ENCODE measurements around the gene CCL7.
"Not testable (repeated sequence)": the region's sequence is repeated elsewhere in the genome, so short reads cannot be mapped to it uniquely, and the experiment has no call there.

The CCL7 gene

DNA sequence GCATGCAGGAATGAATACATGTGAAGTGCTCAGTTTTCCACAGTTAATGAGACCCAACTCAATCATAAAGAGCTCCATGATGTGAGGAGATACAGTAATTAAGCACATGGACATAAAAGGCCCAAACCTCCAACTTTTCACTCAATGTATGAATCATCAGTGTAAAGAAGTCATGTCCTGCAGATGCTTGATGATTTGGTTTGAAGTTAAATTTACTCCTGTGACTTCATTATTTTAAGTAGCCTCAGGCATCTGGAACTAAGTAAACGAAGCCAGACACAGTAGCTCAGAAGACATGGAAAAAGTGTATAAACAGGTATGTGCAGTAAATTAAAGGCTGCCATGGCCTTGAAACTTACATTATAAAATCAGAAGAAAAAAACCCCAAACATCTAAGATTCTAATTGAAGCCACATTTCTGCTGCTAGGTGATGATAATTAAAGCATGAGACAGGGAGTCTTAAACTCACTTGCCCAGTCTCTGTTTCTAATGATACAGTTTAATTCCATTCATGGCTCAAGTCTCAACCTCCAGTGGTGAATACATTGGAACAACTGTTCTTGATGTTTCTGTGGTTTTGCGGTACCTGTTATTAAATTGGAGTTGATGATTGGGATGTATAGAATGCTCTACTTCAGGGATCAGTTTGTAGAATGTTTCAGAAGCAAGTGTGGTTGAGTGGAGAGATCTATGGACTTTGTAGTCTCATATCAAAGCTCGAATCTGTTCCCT, 43.8 kb upstream of the CCL7 start:
- H3K27me3 ChIP-seq (replicated peaks), result no peaks in the 10 kb centered on the region
- no peak overlapping the region for H3K4me3 ChIP-seq (ENCODE audit: low read depth, low read length)
- H3K36me3 ChIP-seq (replicated peaks), result no peaks in the 10 kb centered on the region
- TF ChIP-seq, protein P1, sequence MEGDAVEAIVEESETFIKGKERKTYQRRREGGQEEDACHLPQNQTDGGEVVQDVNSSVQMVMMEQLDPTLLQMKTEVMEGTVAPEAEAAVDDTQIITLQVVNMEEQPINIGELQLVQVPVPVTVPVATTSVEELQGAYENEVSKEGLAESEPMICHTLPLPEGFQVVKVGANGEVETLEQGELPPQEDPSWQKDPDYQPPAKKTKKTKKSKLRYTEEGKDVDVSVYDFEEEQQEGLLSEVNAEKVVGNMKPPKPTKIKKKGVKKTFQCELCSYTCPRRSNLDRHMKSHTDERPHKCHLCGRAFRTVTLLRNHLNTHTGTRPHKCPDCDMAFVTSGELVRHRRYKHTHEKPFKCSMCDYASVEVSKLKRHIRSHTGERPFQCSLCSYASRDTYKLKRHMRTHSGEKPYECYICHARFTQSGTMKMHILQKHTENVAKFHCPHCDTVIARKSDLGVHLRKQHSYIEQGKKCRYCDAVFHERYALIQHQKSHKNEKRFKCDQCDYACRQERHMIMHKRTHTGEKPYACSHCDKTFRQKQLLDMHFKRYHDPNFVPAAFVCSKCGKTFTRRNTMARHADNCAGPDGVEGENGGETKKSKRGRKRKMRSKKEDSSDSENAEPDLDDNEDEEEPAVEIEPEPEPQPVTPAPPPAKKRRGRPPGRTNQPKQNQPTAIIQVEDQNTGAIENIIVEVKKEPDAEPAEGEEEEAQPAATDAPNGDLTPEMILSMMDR (IDR thresholded peaks at IDR 0.05; ENCODE audit: low read depth, low read length, missing control alignments), result no peak
- in situ Hi-C loops (cut with HindIII; ENCODE audit: low pct_ligation_motif_present, low sequenced_read_pairs), result no loop called here
- no peak overlapping the region for H3K27ac ChIP-seq
- no peak for DNase-seq

DNA sequence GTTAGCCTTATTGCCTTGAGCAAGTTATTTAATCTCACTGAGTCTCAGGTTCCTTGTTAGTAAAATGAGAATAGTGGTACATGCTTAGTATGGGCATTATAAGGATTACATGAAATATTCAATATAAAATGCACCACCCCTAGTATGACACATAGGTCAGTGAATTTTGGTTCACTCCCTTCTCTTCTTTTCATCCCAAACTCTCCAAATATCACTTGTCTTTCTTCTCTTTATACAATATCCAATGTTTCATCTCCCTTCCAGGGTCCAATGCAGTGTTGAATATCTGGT, 43.3 kb upstream of the CCL7 start:
- in situ Hi-C loops (cut with HindIII; ENCODE audit: low pct_ligation_motif_present, low sequenced_read_pairs), result no loop called here
- Histone ChIP-seq H3K27me3 (replicated peaks) (no peaks in the 10 kb centered on the region), H3K4me3 (ENCODE audit: low read depth, low read length) (no peak overlapping the region), H3K27ac (no peak overlapping the region), H3K36me3 (replicated peaks) (no peaks in the 10 kb centered on the region)
- TF ChIP-seq, protein P1 (IDR thresholded peaks at IDR 0.05; ENCODE audit: low read depth, low read length, missing control alignments), result no peak
- DNase-seq, result no peak

DNA sequence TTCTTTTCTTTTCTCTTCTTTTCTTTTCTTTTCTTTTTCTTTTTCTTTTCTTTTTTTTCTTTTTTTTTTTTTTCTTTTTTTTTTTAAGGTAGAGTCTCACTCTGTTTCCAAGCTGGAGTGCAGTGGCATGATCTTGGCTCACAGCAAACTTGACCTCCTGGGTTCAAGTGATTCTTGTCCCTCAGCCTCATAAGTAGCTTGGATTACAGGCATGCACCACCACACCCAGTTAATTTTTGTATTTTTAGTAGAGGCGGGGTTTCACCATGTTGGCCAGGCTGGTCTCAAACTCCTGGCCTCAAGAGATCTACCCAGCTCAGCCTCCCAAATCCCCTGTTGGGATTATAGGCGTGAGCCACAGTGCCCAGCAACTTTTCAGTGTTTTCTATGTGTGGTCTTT, 42.7 kb upstream of the CCL7 start:
- H3K4me3 ChIP-seq (ENCODE audit: low read depth, low read length); in situ Hi-C loops (cut with HindIII; ENCODE audit: low pct_ligation_motif_present, low sequenced_read_pairs); DNase-seq; H3K27me3 ChIP-seq (replicated peaks); H3K36me3 ChIP-seq (replicated peaks); H3K27ac ChIP-seq: not testable (repeated sequence)

DNA sequence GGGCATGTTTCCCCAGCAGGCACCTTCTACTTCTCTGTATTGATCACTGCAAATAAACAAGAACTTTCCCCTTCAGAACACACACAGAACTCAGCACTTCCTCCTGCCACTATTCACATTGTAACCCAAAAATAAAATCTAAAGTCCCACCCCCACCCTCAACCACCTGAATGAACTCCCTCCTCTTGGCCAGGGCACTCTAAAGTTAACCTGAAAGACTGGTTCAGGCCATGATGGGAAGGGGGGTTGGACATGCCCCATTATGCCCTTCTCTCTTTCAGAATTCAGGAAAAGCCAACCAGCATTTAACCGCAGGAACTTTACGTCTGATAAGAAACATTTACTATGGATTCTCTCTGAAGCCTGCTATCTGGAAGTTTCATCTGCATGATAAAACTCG, 42.3 kb upstream of the CCL7 start:
- TF ChIP-seq, protein P1 (IDR thresholded peaks at IDR 0.05; ENCODE audit: low read depth, low read length, missing control alignments), result no peak
- H3K4me3 ChIP-seq (ENCODE audit: low read depth, low read length), result no peak overlapping the region
- no peaks in the 10 kb centered on the region for H3K27me3 ChIP-seq (replicated peaks)
- DNase-seq, result no peak
- no peak overlapping the region for H3K27ac ChIP-seq
- H3K36me3 ChIP-seq (replicated peaks), result no peaks in the 10 kb centered on the region
- in situ Hi-C loops (cut with HindIII; ENCODE audit: low pct_ligation_motif_present, low sequenced_read_pairs), result no loop called here

DNA sequence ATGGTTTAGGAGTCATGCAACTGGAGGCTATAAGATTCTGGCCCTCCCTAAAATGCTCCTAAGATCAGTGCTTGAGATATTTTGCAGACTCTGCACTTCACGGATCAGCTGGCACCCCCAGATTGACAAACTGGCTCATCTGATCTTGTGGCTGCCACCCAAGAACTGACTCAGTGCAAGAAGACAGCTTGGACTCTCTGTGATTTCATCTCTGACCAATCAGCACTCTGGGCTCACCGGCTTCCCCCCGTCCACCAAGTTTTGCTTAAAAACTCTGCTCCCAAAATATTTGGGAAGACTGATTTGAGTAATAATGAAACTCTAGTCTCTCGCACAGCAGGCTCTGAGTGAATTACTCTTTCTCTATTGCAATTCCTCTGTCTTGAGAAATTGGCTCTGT, 41.2 kb upstream of the CCL7 start:
- in situ Hi-C loops (cut with HindIII; ENCODE audit: low pct_ligation_motif_present, low sequenced_read_pairs), result no loop called here
- H3K27me3 ChIP-seq (replicated peaks), result no peaks in the 10 kb centered on the region
- no peak overlapping the region for H3K27ac ChIP-seq
- TF ChIP-seq, protein P1 (IDR thresholded peaks at IDR 0.05; ENCODE audit: low read depth, low read length, missing control alignments), result no peak
- no peak overlapping the region for H3K4me3 ChIP-seq (ENCODE audit: low read depth, low read length)
- no peaks in the 10 kb centered on the region for H3K36me3 ChIP-seq (replicated peaks)
- DNase-seq, result no peak

DNA sequence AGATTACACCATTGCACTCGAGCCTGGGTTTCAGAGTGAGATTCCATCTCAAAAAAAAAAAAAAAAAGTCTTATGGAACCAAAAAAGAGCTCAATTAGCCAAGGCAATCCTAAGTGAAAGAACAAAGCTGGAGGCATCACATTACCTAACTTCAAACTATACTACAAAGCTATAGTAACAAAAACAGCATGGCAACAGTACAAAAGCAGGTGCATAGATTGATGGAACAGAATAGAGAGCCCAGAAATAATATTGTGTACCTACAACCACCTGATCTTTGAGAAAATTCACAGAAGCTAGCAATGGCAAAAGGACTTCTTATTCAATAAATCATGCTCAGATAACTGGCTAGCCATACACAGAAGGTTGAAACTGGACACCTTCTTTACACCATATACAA, 39.7 kb upstream of the CCL7 start:
- no peaks in the 10 kb centered on the region for H3K36me3 ChIP-seq (replicated peaks)
- TF ChIP-seq, protein P1 (IDR thresholded peaks at IDR 0.05; ENCODE audit: low read depth, low read length, missing control alignments), result no peak
- in situ Hi-C loops (cut with HindIII; ENCODE audit: low pct_ligation_motif_present, low sequenced_read_pairs), result no loop called here
- no peak overlapping the region for H3K27ac ChIP-seq
- no peak overlapping the region for H3K4me3 ChIP-seq (ENCODE audit: low read depth, low read length)
- H3K27me3 ChIP-seq (replicated peaks), result no peaks in the 10 kb centered on the region
- no peak for DNase-seq
